GM23248 (cell line): ENCODE data around the gene LYPD3.

Source experiments
- EZH2 ChIP-seq: fragments of 200-600 bp; sonication (generic); IDR thresholded peaks from 2 replicates; pipeline ENCODE4 v1.6.1; 2018; ENCODE audit warnings: antibody characterized with exemption, mild to moderate bottlenecking; ENCODE audit not compliant: insufficient read depth, poor library complexity, severe bottlenecking
- EZH2phosphoT487 ChIP-seq: fragments of 200-600 bp; sonication (generic); IDR thresholded peaks from 2 replicates; pipeline ENCODE4 v1.6.1; 2018; ENCODE audit warnings: antibody characterized with exemption, moderate library complexity, mild to moderate bottlenecking, low read depth; ENCODE audit not compliant: insufficient read depth

DNA sequence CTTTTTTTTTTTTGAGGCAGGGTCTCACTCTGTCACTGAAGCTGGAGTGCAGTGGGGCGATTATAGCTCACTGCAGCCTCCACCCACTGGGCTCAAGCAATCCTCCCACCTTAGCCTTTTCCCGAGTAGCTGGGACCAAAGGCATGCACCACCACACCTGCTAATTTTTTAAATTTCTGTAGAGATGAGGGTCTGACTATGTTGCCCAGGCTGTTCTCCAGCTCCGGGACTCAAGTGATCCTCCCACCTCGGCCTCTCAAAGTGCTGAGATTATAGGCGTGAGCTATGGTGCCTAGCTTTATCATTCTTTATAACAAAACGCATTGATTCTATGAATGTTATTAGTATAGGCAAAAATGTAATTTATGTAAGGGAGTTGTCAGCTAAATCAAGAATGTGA lies 17.9 kb upstream of the LYPD3 start:
- TF ChIP-seq EZH2 (no peak), EZH2phosphoT487 (no peak)
